Esophagus muscularis mucosa (tissue), 4 donors: ENCODE data around the gene CYLD. TPM values are rescaled to one million over a fixed set of nuclear protein-coding genes. Genes with fewer than 3 reads are reported as not detected.

Experiments
- DNase-seq: peaks from one replicate; pipeline ENCODE4 v3.0.0-alpha.2; 2017; ENCODE audit errors: extremely low spot score
- H3K27ac ChIP-seq, 4 donors: fragments of 200-600 bp; sonication (generic); replicated peaks in 1 of 4; 1 replicate in 3 of 4; 2 replicates in 1 of 4; pipeline ENCODE4 v1.5.1; 2016 to 2019; ENCODE audit warnings: mild to moderate bottlenecking in 1 of 4
- H3K27me3 ChIP-seq, 4 donors: fragments of 200-600 bp; sonication (generic); one replicate each; pipeline versions ENCODE4 v1.5.1 to v1.6.0; 2016 to 2019
- H3K36me3 ChIP-seq, 4 donors: fragments of 200-600 bp; sonication (generic); one replicate each; pipeline ENCODE4 v1.5.1; 2016 to 2019
- H3K4me1 ChIP-seq, 4 donors: fragments of 200-600 bp; sonication (generic); one replicate each; pipeline ENCODE4 v1.5.1; 2016 to 2019
- H3K4me3 ChIP-seq, 4 donors: fragments of 200-600 bp; sonication (generic); 1 replicate in 2 of 4; 2 replicates in 2 of 4; pipeline ENCODE4 v1.5.1; 2016 to 2019; ENCODE audit warnings: mild to moderate bottlenecking in 4 of 4, moderate library complexity in 1 of 4
- H3K9me3 ChIP-seq, 4 donors: fragments of 200-600 bp; sonication (generic); 1 replicate in 3 of 4; 2 replicates in 1 of 4; pipeline ENCODE4 v1.5.1; 2016 to 2019
- CTCF ChIP-seq, 3 experiments: fragments of 200-600 bp in 2 of 3; fragments of 450-650 bp in 1 of 3; sonication (generic) in 2 of 3; IDR thresholded peaks; one replicate each; pipeline ENCODE4 v1.5.1; 2017 to 2019; ENCODE audit warnings: antibody characterized with exemption in 3 of 3, mild to moderate bottlenecking in 2 of 3, moderate library complexity in 1 of 3
- EP300 ChIP-seq: sonication (generic); formaldehyde crosslinking; IDR thresholded peaks from one replicate; pipeline ENCODE4 v1.6.1; 2017; ENCODE audit warnings: antibody characterized with exemption
- POLR2A ChIP-seq: fragments of 450-650 bp; IDR thresholded peaks from one replicate; pipeline ENCODE4 v1.6.1; 2017; ENCODE audit warnings: antibody characterized with exemption, moderate library complexity, mild to moderate bottlenecking, low read depth
- POLR2AphosphoS5 ChIP-seq, 2 donors: sonication (generic); formaldehyde crosslinking; IDR thresholded peaks; one replicate each; pipeline ENCODE4 v1.6.1; 2017; ENCODE audit warnings: antibody characterized with exemption in 2 of 2
- WGBS: methylation state at CpG from one replicate; pipeline ENCODE4 v1.1.5; 2018; 5-methylcytosine and 5-hydroxymethylcytosine counted together
- intact Hi-C: fragments of 100-400 bp; cut with DNase I; formaldehyde crosslinking; loops from one replicate; pipeline ENCODE4 v1.15.1; 2023
- total RNA-seq, 4 donors: library from RNA; depleted of rRNA; stranded (reverse); fragments of >200 nt; gene quantifications; one replicate each; pipeline versions ENCODE4 v1.1.0 to v1.2.1, GENCODE V29; 2016

The CYLD gene
- total RNA-seq, 4 donors from 2014 or later, result 40.1 to 46.4 (median 40.8) TPM

GRCh38 chr16:50724306-50724705 lies 17.6 kb upstream of the CYLD start:
- Histone ChIP-seq H3K36me3 (peaks cover 0 to 10% (median 0%) of the 10 kb centered on the region in 4 donors), H3K4me1 (no peaks in the 10 kb centered on the region), H3K4me3 (no peak overlapping the region), H3K9me3 (no peaks in the 10 kb centered on the region), H3K27ac (no peak overlapping the region), H3K27me3 (no peaks in the 10 kb centered on the region)
- no peak for DNase-seq
- TF ChIP-seq CTCF (IDR thresholded peaks at IDR 0.05) (no peak), POLR2AphosphoS5 (IDR thresholded peaks at IDR 0.05) (no peak), POLR2A (no peak), EP300 (no peak)
- intact Hi-C loops, result no loop called here

- no peak for TF ChIP-seq CTCF (IDR thresholded peaks at IDR 0.05)
- no peak for TF ChIP-seq POLR2AphosphoS5 (IDR thresholded peaks at IDR 0.05)
- no peak for TF ChIP-seq POLR2A
- TF ChIP-seq EP300, result no peak
- 74% methylated on average over 6 of the region's 6 CpGs for WGBS
- H3K9me3 ChIP-seq, result no peaks in the 10 kb centered on the region
- H3K4me1 ChIP-seq, result peaks cover 0 to 12% (median 6%) of the 10 kb centered on the region in 4 donors
- H3K4me3 ChIP-seq, result no peak overlapping the region
- DNase-seq, result no peak
- intact Hi-C loops, result no loop called here
- H3K27me3 ChIP-seq, result no peaks in the 10 kb centered on the region
- peak overlapping the region in 1 of 4 donors; percentile 47 for H3K27ac ChIP-seq
- peaks cover 0 to under 1% (median 0%) of the 10 kb centered on the region in 4 donors for H3K36me3 ChIP-seq
These were observed 10.5 kb upstream of the CYLD start for GRCh38 chr16:50731130-50731988.

GRCh38 chr16:50731989-50732832 lies 9.7 kb upstream of the CYLD start:
- Histone ChIP-seq H3K27ac (peak overlapping the region in 1 of 4 donors; percentile 47), H3K27me3 (no peaks in the 10 kb centered on the region), H3K36me3 (no peaks in the 10 kb centered on the region), H3K4me3 (no peak overlapping the region), H3K9me3 (no peaks in the 10 kb centered on the region), H3K4me1 (peaks cover 0 to 12% (median 6%) of the 10 kb centered on the region in 4 donors)
- DNase-seq, result peak; percentile 29
- WGBS, result 69% methylated on average over 10 of the region's 10 CpGs
- no peak for TF ChIP-seq CTCF (IDR thresholded peaks at IDR 0.05)
- TF ChIP-seq POLR2A, result no peak
- no peak for TF ChIP-seq POLR2AphosphoS5 (IDR thresholded peaks at IDR 0.05)
- TF ChIP-seq EP300, result no peak
- intact Hi-C loops, result no loop called here

GRCh38 chr16:50733468-50733867 lies 8.4 kb upstream of the CYLD start:
- DNase-seq, result peak; percentile 68
- TF ChIP-seq CTCF (IDR thresholded peaks at IDR 0.05) (no peak), POLR2AphosphoS5 (IDR thresholded peaks at IDR 0.05) (no peak), POLR2A (no peak)
- intact Hi-C loops, result no loop called here
- Histone ChIP-seq H3K4me3 (no peak overlapping the region), H3K4me1 (peaks cover 0 to 12% (median 6%) of the 10 kb centered on the region in 4 donors), H3K9me3 (no peaks in the 10 kb centered on the region), H3K27ac (no peak overlapping the region), H3K27me3 (no peaks in the 10 kb centered on the region), H3K36me3 (no peaks in the 10 kb centered on the region)
- 88% methylated on average over 7 of the region's 7 CpGs for WGBS
